GM12873 (cell line): ENCODE results near the gene CDK14.

ENCODE experiments used
- TF ChIP-seq, protein P1 (sequence below): IDR thresholded peaks from 2 replicates; pipeline ENCODE4 v1.5.1; 2012; ENCODE audit warnings: low read depth, mild to moderate bottlenecking, moderate library complexity, low read length, control low read depth; ENCODE audit not compliant: insufficient read depth; ENCODE audit errors: missing control alignments

CDK14 gene

DNA sequence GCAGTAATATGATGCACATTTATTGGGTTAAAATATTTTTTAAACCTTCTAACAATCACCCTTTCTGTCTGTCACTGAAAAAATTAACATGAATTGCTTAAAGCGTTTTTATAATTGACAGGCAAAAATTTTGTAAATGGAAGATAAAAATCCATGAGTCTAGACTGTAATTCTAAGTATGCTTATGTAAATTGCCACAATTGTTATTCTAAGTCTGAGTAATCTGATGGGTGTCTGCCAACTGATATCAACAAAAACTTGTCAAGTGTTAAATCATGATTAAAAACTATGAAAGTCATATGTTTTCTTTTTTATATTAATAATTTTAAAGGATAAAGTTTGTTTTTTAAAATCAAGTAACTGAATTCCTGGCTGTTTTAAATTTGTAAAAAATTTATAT is 208.2 kb downstream of the CDK14 start:
- TF ChIP-seq, protein P1, sequence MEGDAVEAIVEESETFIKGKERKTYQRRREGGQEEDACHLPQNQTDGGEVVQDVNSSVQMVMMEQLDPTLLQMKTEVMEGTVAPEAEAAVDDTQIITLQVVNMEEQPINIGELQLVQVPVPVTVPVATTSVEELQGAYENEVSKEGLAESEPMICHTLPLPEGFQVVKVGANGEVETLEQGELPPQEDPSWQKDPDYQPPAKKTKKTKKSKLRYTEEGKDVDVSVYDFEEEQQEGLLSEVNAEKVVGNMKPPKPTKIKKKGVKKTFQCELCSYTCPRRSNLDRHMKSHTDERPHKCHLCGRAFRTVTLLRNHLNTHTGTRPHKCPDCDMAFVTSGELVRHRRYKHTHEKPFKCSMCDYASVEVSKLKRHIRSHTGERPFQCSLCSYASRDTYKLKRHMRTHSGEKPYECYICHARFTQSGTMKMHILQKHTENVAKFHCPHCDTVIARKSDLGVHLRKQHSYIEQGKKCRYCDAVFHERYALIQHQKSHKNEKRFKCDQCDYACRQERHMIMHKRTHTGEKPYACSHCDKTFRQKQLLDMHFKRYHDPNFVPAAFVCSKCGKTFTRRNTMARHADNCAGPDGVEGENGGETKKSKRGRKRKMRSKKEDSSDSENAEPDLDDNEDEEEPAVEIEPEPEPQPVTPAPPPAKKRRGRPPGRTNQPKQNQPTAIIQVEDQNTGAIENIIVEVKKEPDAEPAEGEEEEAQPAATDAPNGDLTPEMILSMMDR, result no peak

GRCh38 chr7:90816511-90817142 is 220.5 kb downstream of the CDK14 start:
- TF ChIP-seq, protein P1, result no peak

DNA sequence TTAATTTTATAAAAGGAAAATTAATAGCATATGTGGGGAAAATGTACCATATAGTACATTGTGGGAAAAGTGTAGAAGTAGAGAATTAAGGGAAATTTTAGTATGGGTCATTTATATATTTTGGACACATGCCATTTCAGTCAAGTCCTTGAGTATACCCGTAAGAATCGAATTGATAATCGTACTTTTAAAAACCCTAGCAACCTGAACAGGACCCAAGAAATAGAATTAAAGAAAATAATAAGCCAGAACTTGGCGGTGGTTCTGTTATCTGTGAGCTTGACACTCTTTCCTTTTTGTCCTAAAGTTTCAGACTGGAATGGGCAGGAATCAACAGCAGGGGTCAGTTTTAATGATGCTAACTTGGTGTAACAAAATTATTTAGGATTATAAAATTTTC is 221.0 kb downstream of the CDK14 start:
- TF ChIP-seq, protein P1, result no peak

GRCh38 chr7:90817846-90818245 is 221.7 kb downstream of the CDK14 start:
- TF ChIP-seq, protein P1, result no peak

DNA sequence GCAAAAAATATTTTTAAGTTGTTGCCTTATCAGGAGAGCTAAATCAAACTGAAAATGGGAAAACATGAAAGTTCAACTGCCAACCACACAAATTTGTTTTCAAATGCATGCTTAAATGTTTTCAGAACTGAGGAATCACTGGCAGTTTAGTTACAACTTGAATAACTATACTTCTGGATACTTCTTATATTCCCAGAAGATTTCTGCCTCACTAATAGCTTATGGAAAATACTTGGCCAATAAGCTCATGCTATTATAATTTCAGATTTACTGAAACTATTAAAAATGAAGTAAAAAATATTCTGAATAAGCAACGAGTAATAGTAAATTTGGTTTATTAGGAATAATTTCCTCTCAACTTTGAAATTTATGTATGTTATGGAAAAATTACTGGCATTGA is 222.2 kb downstream of the CDK14 start:
- TF ChIP-seq, protein P1, result no peak

DNA sequence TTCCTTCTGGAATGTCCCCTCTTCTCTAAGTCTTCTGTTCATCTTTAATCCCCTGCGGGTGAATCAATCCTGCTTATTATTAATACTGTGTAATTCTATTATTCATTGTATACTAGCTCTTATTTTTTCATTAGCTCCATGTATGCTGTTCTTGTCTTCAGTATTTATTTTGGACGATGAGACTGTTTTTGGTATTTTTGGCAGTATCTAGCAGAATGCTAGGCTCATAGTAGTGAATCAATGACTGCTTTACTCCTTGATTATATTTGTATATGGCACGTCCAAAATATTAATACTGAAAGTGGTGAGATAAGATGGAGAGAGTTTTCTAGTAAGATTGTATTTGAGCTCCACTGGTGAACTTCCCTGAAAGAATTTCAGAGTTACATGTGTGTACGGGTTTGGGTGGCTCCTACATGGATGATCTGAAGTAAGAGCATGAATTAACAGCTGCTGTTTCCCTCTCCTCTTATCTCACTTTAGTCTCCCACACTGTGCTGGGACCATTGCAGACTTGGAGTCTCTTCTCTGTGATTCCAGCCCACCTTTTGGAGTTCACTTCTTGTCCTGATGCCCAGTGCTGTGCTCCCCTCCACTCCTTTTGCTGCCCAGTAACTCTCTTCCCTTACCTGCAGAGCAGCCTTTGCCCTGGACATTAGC is 226.0 kb downstream of the CDK14 start:
- TF ChIP-seq, protein P1, result no peak

DNA sequence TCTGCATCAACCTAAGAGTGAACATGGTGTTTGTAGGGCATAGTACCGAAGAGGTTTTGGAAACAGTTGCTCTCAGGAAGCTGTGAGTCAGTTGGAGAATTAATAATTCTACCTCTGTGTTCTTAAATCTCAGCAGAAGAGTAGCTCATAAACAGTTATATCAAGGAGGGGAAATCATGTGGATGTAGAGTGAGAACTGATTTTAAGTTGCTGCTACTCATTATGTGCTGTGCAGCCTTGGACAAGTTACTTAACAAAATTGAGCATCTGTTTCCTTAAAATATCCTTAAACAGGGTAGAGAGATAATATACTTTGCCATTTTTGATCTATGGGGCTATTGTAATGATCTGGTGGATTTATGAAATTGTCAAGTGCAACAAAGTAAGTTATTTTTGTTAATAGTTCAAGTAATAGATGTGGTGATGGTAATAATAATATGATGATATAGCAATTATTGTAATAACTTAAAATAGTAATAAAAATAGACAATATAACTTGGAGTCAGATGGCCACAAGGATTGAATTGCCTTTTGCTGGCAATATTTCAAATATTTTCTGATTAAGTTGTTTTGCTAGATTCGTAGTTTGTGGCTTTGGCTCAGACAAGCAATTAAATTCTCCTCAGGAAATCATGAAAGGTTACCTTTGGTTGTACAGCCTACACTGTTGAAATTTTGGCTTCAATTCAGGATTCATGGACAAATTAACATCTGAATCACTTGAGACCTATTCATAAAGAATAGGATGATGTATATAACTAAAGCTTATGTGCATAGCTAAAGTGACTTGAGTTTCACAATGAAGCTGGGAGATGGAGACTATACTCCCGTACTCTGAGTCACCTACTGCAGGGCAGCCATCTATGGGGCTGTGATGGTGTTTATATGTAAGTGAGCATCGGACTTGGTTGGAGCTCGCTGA is 228.5 kb downstream of the CDK14 start:
- TF ChIP-seq, protein P1, result no peak
